HG03108 (cell line): Measurements from ENCODE around the gene ATOX1.
"Not testable (repeated sequence)": the region's sequence is repeated elsewhere in the genome, so short reads cannot be mapped to it uniquely, and the experiment has no call there.

Experiments used
- ATAC-seq: cut with Tn5 transposase; IDR thresholded peaks from one replicate; pipeline ENCODE4 v1.9.1; 2021; ENCODE audit warnings: moderate library complexity; ENCODE audit not compliant: unreplicated experiment

ATOX1 gene

DNA sequence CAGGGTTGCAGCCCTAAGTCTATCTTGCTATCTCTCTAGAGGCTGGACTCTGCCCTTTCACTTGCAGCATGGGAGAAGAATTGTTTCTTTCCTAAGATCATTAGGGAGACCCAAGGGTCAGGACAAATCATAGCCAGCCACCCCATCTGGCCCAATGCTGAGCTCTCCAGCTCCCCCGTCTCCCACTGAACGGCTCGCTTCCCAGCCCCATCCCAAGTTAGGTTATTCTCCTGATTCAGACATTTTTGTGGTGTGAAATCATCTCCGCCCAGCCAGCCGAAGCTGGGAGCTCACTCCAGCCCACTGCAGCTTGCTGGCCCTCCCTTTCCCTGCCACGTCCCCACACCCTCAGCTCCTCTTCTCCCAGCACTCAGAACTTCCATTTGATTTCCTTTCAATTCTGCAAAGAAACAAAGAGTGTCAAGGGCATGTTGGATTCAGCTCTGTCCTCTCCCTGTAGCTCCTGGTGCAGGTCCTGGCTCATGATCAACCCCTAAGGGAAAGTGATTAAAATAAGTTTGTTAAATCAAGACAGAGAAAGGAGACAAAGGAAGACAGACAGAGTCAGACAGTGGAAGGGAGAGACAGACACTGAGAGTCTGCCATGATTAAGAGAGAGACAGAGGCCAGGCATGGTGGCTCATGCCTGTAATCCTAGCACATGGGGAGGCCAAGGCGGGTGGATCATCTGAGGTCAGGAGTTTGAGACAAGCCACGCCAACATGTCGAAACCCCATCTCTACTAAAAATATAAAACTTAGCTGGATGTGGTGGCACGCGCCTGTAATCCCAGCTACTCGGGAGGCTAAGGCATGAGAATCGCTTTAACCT is 59.1 kb downstream of the ATOX1 start:
- no peak for ATAC-seq

DNA sequence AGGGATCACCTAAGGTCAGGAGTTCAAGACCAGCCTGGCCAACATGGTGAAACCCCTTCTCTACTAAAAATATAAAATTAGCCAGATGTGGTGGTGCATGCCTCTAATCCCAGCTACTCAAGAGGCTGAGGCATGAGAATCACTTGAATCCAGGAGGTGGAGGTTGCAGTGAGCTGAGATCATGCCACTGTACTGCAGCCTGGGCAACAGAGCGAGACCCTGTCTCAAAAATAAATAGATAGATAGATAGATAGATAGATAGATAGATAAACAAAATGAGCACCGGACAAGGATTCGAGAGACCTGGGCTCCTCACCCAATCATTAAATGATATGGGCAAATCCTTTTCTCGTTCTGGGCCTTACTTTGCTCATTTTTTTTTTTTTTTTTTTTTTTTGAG is 60.4 kb downstream of the ATOX1 start:
- not testable (repeated sequence) for ATAC-seq

GRCh38 chr5:151697452-151697851 is 61.0 kb downstream of the ATOX1 start:
- no peak for ATAC-seq

- ATAC-seq: no peak
Observed at GRCh38 chr5:151696470-151697061, 61.9 kb downstream of the ATOX1 start.

DNA sequence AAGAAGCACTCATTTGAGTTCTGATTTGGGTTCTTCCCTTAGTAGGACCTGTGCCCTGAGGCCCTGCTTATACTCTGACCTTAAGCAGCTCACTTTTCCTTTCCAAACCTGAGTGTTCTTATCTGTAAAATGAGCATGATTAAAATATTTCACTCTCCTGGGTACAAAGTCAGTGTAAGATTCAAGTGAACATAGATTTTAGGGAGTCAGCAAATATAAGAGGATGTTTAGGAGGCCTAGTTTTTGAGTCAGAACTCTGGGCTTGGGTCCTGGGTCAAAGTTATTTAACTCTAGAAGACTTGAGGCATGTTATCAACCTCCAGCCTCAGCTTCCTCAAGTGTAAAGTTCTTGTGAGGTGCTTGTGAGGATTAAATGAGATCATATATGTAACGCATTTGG is 63.0 kb downstream of the ATOX1 start:
- ATAC-seq: no peak

DNA sequence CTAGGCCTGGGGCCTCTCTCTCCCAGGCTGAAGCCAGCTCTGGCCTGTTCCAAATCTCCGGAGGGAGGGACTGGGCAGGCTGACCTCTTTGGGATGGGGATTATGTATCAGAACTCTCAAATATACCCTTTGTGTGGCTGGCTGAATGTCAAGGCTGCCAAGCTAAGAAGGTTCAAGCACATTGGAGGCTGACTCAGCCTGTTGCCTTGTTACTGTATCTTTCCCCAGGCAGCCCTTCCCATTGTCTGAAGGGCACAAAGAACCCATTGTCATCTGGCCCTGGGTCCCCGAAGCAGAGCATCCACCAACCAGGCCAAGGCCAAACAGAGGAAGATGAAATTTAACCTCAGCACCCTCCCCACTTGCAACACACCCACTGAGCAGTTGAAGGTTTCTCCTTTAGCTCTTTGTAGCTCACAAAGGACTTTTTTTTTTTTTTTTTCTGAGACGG is 64.4 kb downstream of the ATOX1 start:
- ATAC-seq: no peak
